Stomach (tissue), 4 donors: ENCODE data around the gene MYOZ3.

ENCODE experiments used
- POLR2A ChIP-seq, 4 donors: fragments of 450-650 bp; IDR thresholded peaks; one replicate each; pipeline ENCODE4 v1.6.1; 2016; ENCODE audit warnings: antibody characterized with exemption in 4 of 4, control low read depth in 2 of 4, mild to moderate bottlenecking in 1 of 4, moderate library complexity in 1 of 4
- POLR2AphosphoS5 ChIP-seq, 3 donors: sonication (generic); formaldehyde crosslinking; IDR thresholded peaks; one replicate each; pipeline ENCODE4 v1.6.1; 2016; ENCODE audit warnings: antibody characterized with exemption in 3 of 3
- TF ChIP-seq, protein P1 (sequence below), 7 experiments: fragments of 450-650 bp in 4 of 7; fragments of 200-600 bp in 3 of 7; sonication (generic) in 3 of 7; IDR thresholded peaks; one replicate each; pipeline ENCODE4 v1.5.1; 2016 to 2019; ENCODE audit warnings: antibody characterized with exemption in 7 of 7, control low read depth in 2 of 7, mild to moderate bottlenecking in 1 of 7

DNA sequence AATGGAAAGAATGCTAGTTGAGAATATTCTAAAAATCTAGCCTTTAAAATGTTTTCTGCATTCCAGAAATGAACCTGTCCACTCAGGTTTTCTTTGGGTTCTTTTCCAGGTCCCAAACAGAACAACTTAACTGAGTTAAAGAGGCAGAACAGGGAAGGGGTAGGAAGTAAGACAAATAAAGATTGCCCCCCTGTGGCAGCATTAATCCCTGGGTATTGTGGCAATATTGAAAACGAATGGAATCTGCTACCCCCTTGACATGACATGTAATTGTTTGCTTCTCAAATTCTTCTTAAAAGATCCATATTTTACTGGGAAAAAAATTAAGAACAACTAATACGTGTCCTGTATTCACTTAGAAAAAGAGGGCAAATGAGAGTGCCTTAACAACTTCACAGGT, 49.1 kb downstream of the MYOZ3 start:
- TF ChIP-seq POLR2A (IDR thresholded peaks at IDR 0.05) (no peak), POLR2AphosphoS5 (IDR thresholded peaks at IDR 0.05) (no peak)
- TF ChIP-seq, protein P1, sequence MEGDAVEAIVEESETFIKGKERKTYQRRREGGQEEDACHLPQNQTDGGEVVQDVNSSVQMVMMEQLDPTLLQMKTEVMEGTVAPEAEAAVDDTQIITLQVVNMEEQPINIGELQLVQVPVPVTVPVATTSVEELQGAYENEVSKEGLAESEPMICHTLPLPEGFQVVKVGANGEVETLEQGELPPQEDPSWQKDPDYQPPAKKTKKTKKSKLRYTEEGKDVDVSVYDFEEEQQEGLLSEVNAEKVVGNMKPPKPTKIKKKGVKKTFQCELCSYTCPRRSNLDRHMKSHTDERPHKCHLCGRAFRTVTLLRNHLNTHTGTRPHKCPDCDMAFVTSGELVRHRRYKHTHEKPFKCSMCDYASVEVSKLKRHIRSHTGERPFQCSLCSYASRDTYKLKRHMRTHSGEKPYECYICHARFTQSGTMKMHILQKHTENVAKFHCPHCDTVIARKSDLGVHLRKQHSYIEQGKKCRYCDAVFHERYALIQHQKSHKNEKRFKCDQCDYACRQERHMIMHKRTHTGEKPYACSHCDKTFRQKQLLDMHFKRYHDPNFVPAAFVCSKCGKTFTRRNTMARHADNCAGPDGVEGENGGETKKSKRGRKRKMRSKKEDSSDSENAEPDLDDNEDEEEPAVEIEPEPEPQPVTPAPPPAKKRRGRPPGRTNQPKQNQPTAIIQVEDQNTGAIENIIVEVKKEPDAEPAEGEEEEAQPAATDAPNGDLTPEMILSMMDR (IDR thresholded peaks at IDR 0.05) = peak in 1 of 7 experiments; percentile 23
